GM19240 (cell line): ENCODE measurements around the gene AFAP1.
"Not testable (repeated sequence)": the region's sequence is repeated elsewhere in the genome, so short reads cannot be mapped to it uniquely, and the experiment has no call there.

Source experiments
- DNase-seq: peaks from one replicate; pipeline ENCODE4 v3.0.0; 2011; ENCODE audit warnings: low spot score; ENCODE audit not compliant: insufficient read length

AFAP1 gene

GRCh38 chr4:7947927-7948326 lies 8.3 kb upstream of the AFAP1 start:
- DNase-seq, result no peak

DNA sequence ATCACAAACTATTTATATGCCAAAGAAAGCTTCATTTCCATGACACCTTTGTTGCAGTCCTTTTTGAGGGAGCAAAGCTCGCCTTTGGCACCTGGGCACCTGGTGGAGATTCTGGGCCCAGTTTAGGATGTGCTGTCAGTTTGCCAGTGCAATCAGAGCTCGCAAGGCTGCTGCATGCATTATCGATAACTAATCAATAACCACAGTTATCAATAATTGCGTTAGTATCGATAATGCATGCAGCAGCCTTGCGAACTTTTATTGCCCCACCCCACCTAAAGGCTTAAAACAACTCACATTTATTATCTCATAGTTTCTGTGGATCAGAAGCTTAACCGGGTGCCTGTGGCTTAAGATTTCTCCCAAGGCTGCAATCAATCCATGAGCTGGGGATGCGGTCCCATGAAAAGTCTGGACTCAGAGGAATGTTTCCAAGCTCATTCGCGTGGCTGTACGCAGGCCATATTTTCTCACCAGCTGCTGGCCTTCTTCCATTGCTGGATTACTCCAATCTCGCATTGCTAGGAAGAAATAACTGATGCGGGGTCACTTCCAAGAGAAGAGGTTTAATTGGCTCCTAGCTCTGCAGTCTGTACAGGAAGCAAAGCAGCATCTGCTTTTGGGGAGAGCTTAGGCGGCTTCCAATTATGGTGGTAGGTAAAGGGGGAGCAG lies 6.2 kb upstream of the AFAP1 start:
- no peak for DNase-seq

DNA sequence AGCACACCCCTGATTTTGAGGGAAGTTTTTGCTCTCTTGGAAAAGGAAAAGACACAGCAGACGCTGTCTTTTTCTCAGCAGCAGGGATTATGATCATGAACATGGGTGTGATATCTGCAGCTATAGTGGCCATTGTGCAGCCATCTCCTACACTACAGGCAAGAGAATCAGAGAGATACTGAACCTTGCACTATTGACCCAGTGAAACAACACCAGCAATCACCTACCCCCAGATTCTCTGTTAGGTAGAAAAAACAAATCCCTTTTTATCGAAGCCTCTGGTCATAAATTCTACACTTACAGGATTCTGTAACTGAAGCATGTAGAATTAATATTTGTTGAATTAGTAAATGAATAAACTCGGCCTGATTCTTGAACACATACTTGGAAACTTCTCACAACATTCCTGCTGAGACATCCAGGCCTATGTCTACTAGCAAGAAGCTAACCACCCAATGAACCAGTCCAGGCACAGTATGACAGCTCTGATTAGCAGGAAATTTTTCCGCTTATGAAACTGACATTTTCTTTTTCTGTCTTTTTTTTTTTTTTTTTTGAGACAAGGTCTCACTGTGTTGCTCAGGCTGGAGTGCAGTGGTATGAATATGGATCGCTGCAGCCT lies 5.0 kb upstream of the AFAP1 start:
- DNase-seq, result no peak

GRCh38 chr4:7943688-7944087 lies 4.0 kb upstream of the AFAP1 start:
- DNase-seq, result not testable (repeated sequence)

- no peak for DNase-seq
These were observed 3.5 kb upstream of the AFAP1 start for GRCh38 chr4:7943211-7943610.

DNA sequence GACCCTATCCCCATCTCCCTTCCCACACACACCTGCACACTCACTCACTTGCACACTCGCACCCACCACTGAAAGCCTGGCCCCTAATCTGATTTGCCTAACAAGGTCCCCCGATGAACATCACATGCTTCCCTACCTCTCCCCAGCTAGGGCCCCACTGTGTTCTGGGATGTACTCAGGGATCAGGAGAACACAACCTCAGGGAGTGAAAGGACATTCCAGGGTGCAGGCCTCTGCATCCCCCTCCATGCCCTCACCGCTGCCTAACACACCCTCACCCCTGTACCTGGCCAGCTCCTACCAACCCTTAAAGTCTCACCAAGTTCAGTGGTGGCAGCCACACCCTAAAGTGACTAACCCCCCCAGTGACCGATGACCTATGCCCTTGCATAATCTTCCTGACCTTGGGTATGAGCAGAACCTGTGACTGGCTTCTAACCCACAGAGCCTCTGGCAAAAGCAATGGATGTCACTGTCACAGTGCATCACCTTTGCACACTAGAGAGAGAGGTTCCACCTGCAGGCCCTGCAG lies 2.4 kb upstream of the AFAP1 start:
- DNase-seq, result no peak

DNA sequence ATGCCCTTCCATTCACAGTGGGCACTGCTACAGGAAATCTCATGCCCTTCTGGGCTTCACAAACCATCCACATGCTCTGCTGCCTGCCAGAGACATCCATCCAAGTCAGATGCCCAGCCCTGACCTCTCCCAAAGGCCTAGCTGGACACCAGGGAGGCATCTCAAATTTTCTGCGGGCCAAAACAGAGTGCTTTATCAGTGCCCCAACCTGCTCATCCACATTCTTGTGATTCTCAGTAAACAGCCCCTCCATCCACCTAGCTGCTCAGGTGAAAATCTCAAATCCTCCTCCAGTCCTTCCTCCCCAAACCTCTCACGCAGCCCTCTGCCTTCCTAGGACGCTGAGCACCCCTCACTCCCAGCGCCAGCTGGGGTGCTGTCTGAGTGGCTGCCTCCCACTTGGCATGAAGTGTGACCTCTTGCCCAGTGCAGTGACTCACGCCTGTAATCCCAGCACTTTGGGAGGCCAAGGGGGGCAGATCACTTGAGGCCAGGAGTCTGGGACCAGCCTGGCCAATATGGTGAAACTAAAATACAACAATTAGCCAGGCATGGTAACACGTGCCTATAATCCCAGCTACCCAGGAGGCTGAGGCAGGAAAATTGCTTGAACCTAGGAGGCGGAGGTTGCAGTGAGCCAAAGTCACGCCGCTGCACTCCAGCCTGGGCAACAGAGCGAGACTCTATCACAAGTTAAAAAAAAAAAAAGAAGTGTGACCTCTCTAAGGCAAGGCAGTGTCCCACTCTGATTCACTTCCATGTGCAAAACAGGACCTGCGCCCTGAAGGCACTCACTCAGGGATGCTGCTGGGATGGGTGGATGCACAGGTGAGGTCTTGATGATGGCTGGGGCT lies 1.7 kb upstream of the AFAP1 start:
- DNase-seq, result no peak

GRCh38 chr4:7938609-7939376 lies 868 bp downstream of the AFAP1 start:
- DNase-seq, result no peak

- DNase-seq, result no peak
These were observed 1.4 kb downstream of the AFAP1 start for GRCh38 chr4:7938266-7938608.

- no peak for DNase-seq
These were observed 2.7 kb downstream of the AFAP1 start for GRCh38 chr4:7937006-7937405.

GRCh38 chr4:7933651-7934510 lies 5.8 kb downstream of the AFAP1 start:
- DNase-seq, result no peak

DNA sequence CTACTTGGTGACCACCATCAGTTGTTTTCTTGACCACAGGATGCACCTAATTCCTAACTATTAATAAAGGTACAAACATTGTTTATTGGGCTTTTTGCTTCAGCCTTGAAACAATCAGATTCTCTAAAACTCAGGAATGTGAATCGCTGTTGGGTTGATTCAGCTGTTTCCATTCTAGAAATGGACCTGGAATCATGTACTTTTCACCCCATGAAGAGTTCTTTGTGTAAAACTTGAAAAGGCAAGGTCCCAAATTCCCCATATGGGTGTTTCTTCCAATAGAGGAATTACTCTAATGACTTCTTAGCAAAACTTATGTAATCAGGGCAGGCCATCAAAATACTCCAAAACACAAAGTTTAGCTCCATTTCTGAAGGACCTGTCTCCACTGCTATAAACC lies 7.4 kb downstream of the AFAP1 start:
- DNase-seq, result no peak

GRCh38 chr4:7929118-7929951 lies 10.3 kb downstream of the AFAP1 start:
- DNase-seq, result no peak

- no peak for DNase-seq
These were observed 10.9 kb downstream of the AFAP1 start for GRCh38 chr4:7928711-7929110.

DNA sequence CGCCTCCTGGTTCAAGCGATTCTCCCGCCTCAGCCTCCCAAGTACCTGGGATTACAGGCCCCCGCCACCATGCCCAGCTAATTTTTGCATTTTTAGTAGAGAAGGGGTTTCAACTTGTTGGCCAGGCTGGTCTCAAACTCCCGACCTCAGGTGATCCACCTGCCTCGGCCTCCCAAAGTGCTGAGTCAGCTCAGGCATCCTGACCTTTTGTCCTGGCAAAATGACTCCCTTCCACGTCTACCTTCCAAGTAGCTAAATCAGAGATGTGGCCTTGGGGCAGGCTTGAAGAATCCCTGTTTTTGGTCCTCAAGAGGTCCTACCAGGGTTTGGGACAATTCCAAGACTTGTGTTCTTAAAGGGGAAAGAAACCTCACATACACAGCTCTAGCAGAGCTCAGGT lies 12.8 kb downstream of the AFAP1 start:
- DNase-seq, result no peak

DNA sequence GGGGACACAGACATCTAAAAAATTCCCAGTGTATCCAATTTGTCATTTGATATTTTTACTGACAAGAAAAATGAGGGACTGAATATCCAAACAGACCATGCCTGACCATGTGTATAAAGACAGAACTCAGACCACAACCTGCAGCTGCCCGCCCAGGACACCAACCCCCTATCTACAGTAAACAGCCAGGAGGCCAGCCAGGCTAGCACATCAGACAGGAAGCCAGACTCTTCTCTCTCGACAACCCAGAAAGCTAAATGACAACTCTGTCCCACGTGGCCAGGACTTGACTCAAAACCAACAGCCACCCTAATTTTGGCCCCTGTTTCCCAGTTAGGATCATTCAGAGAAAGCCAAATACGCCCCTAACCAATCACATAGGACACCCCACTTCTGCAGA lies 15.1 kb downstream of the AFAP1 start:
- DNase-seq, result no peak

GRCh38 chr4:7924163-7924562 lies 15.5 kb downstream of the AFAP1 start:
- no peak for DNase-seq

DNA sequence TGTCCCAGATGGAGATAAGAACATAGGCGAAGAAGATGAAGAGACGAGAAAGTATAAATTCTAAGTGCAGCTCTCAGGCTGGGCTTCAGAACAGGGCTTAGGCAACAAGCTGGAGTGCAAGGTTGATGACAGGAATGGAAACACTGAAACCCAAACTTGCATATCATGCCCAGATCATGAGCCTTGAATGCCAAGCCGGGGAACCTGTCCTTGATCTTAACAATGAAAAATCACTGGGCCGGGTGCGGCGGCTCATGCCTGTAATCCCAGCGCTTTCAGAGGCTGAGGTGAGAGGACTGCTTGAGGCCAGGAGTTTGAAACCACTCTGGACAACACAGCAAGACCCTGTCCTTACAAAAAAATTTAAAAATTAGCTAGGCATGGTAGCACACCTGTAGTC lies 17.2 kb downstream of the AFAP1 start:
- DNase-seq, result no peak

- DNase-seq, result no peak
These were observed 20.7 kb downstream of the AFAP1 start for GRCh38 chr4:7918981-7919380.

DNA sequence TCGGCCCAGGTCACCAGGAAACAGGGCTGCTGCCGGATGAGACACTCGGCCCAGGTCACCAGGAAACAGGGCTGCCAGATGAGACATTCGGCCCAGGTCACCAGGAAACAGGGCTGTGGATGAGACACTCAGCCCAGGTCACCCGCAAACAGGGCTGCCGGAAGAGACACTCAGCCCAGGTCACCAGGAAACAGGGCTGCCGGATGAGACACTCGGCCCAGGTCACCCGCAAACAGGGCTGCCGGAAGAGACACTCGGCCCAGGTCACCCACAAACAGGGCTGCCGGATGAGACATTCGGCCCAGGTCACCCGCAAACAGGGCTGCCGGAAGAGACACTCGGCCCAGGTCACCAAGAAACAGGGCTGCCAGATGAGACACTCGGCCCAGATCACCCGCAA lies 21.5 kb downstream of the AFAP1 start:
- not testable (repeated sequence) for DNase-seq
